H1 (cell line): ENCODE data around the gene PRDM2. TPM values are rescaled to one million over a fixed set of nuclear protein-coding genes. Genes with fewer than 3 reads are reported as not detected.

Experiments
- CTCF ChIA-PET: fragments of 300-600 bp; sonication (Branson Sonifier 250); formaldehyde crosslinking; loops from one replicate; lab custom pipeline; 2021; ENCODE audit not compliant: partially characterized antibody; lab: Charles Lee
- POLR2A ChIA-PET: fragments of 300-600 bp; sonication (Branson Sonifier 250); formaldehyde crosslinking; loops from one replicate; lab custom pipeline; 2021; ENCODE audit warnings: inconsistent platforms; ENCODE audit not compliant: partially characterized antibody; lab: Charles Lee
- DNase-seq, 2 experiments: peaks; one replicate each; pipeline versions ENCODE4 v3.0.0 to v3.0.0-alpha.2; 2010 to 2022; ENCODE audit warnings: low spot score in 2 of 2, low read depth in 1 of 2, mixed read lengths in 1 of 2
- FAIRE-seq: peaks from 2 replicates; lab custom pipeline; 2011; peaks lifted over from hg19 to GRCh38; lab: Jason Lieb, UNC
- H2AFZ ChIP-seq: 2 replicates; pipeline ENCODE4 v1.8.1; 2012; ENCODE audit warnings: low read length, inconsistent platforms
- H2AK5ac ChIP-seq: 2 replicates; pipeline ENCODE4 v1.6.1; 2013; ENCODE audit warnings: low read depth, low read length
- H2BK120ac ChIP-seq: replicated peaks from 2 replicates; pipeline ENCODE3; 2013; ENCODE audit warnings: low read depth, low read length, inconsistent platforms
- H2BK12ac ChIP-seq: 2 replicates; pipeline ENCODE4 v1.6.1; 2013; ENCODE audit warnings: low read depth, low read length
- H2BK15ac ChIP-seq: 2 replicates; pipeline ENCODE4 v1.6.1; 2013; ENCODE audit warnings: low read length
- H2BK20ac ChIP-seq: 2 replicates; pipeline ENCODE4 v1.6.1; 2013; ENCODE audit warnings: low read length
- H2BK5ac ChIP-seq: 2 replicates; pipeline ENCODE4 v1.6.1; 2013; ENCODE audit warnings: low read depth, low read length
- H3K14ac ChIP-seq: 2 replicates; pipeline ENCODE4 v1.6.1; 2013; ENCODE audit warnings: inconsistent platforms; ENCODE audit not compliant: insufficient read length
- H3K18ac ChIP-seq: 2 replicates; pipeline ENCODE4 v1.6.1; 2013; ENCODE audit warnings: low read length; ENCODE audit errors: extremely low read depth
- H3K23ac ChIP-seq: 2 replicates; pipeline ENCODE4 v1.6.1; 2013; ENCODE audit warnings: inconsistent platforms; ENCODE audit not compliant: insufficient read length
- H3K23me2 ChIP-seq: 2 replicates; pipeline ENCODE4 v1.6.1; 2013; ENCODE audit warnings: low read depth, low read length
- H3K27ac ChIP-seq: 2 replicates; pipeline ENCODE4 v1.6.1; 2011; ENCODE audit warnings: low read depth, low read length, inconsistent platforms
- H3K27me3 ChIP-seq, 4 experiments: replicated peaks in 1 of 4; 1 replicate in 1 of 4; 2 replicates in 3 of 4; pipeline versions ENCODE4 v1.6.1 to v1.8.1; 2011 to 2013; ENCODE audit warnings: low read length in 3 of 4, mild to moderate bottlenecking in 3 of 4, inconsistent platforms in 2 of 4, mixed read lengths in 2 of 4, moderate library complexity in 1 of 4; ENCODE audit not compliant: control insufficient read depth in 3 of 4, insufficient read depth in 3 of 4; ENCODE audit errors: extremely low read depth in 1 of 4
- H3K36me3 ChIP-seq, 4 experiments: 2 replicates each; pipeline versions ENCODE4 v1.6.1 to v1.8.1; 2011 to 2013; ENCODE audit warnings: mild to moderate bottlenecking in 4 of 4, low read length in 3 of 4, moderate library complexity in 2 of 4, control low read depth in 1 of 4, inconsistent platforms in 1 of 4; ENCODE audit not compliant: insufficient read depth in 4 of 4, control insufficient read depth in 2 of 4
- H3K4ac ChIP-seq: replicated peaks from 2 replicates; pipeline ENCODE3; 2013; ENCODE audit warnings: low read length, low read depth, mixed read lengths, inconsistent platforms; ENCODE audit not compliant: insufficient read length
- H3K4me1 ChIP-seq, 4 experiments: replicated peaks in 1 of 4; 1 replicate in 1 of 4; 2 replicates in 3 of 4; pipeline versions ENCODE4 v1.6.1 to v1.8.1; 2011 to 2013; ENCODE audit warnings: low read length in 3 of 4, inconsistent platforms in 2 of 4, mixed read lengths in 1 of 4; ENCODE audit not compliant: insufficient read depth in 4 of 4, control insufficient read depth in 3 of 4
- H3K4me2 ChIP-seq, 2 experiments: 2 replicates each; pipeline versions ENCODE4 v1.6.1 to v1.8.1; 2011 to 2013; ENCODE audit warnings: low read depth in 2 of 2, low read length in 2 of 2, control low read depth in 1 of 2, inconsistent platforms in 1 of 2, mild to moderate bottlenecking in 1 of 2; ENCODE audit not compliant: insufficient read depth in 1 of 2
- H3K4me3 ChIP-seq, 4 experiments: fragments of 200-600, 300-600 bp in 1 of 4; sonication (generic), shearing (Covaris generic), sonication (Bioruptor Twin) in 1 of 4; 2 replicates each; pipeline versions ENCODE4 v1.5.1 to v1.8.1; 2011 to 2016; ENCODE audit warnings: low read length in 4 of 4, low read depth in 3 of 4, control low read depth in 2 of 4, inconsistent platforms in 2 of 4, mild to moderate bottlenecking in 2 of 4, mixed read lengths in 1 of 4, moderate library complexity in 1 of 4; ENCODE audit not compliant: insufficient read depth in 2 of 4; ENCODE audit errors: extremely low read depth in 1 of 4
- H3K56ac ChIP-seq: replicated peaks from 2 replicates; pipeline ENCODE3; 2013; ENCODE audit warnings: low read depth, mild to moderate bottlenecking, mixed read lengths, low read length, inconsistent platforms; ENCODE audit not compliant: insufficient read length
- H3K79me1 ChIP-seq: 2 replicates; pipeline ENCODE4 v1.6.1; 2013; ENCODE audit warnings: low read depth, low read length, control low read depth
- H3K79me2 ChIP-seq, 2 experiments: 2 replicates each; pipeline versions ENCODE4 v1.6.1 to v1.8.1; 2012 to 2013; ENCODE audit warnings: low read length in 2 of 2, mild to moderate bottlenecking in 2 of 2, inconsistent platforms in 1 of 2; ENCODE audit not compliant: insufficient read depth in 2 of 2, control insufficient read depth in 1 of 2
- H3K9ac ChIP-seq, 4 experiments: replicated peaks in 1 of 4; 1 replicate in 1 of 4; 2 replicates in 3 of 4; pipeline versions ENCODE4 v1.6.1 to v1.8.1; 2011 to 2013; ENCODE audit warnings: low read depth in 3 of 4, low read length in 3 of 4, control low read depth in 2 of 4, mild to moderate bottlenecking in 2 of 4, moderate library complexity in 2 of 4, inconsistent platforms in 1 of 4; ENCODE audit errors: extremely low read depth in 1 of 4
- H3K9me3 ChIP-seq, 2 experiments: 2 replicates each; pipeline versions ENCODE4 v1.6.1 to v1.8.1; 2012 to 2013; ENCODE audit warnings: mild to moderate bottlenecking in 2 of 2, moderate library complexity in 2 of 2, control low read depth in 1 of 2, inconsistent platforms in 1 of 2, low read depth in 1 of 2, low read length in 1 of 2, mixed read lengths in 1 of 2; ENCODE audit not compliant: insufficient read depth in 2 of 2
- H4K20me1 ChIP-seq, 2 experiments: replicated peaks in 1 of 2; 2 replicates each; pipeline versions ENCODE3 to v1.8.1; 2011 to 2013; ENCODE audit warnings: inconsistent platforms in 2 of 2, low read length in 2 of 2, mild to moderate bottlenecking in 1 of 2; ENCODE audit not compliant: insufficient read depth in 2 of 2, control insufficient read depth in 1 of 2
- H4K5ac ChIP-seq: 2 replicates; pipeline ENCODE4 v1.6.1; 2013; ENCODE audit warnings: low read length, low read depth, mixed read lengths, inconsistent platforms; ENCODE audit not compliant: insufficient read length
- H4K8ac ChIP-seq: 2 replicates; pipeline ENCODE4 v1.8.0; 2013; ENCODE audit warnings: mild to moderate bottlenecking, moderate library complexity, low read length, inconsistent platforms; ENCODE audit not compliant: insufficient read depth; ENCODE audit errors: extremely low read depth
- H4K91ac ChIP-seq: replicated peaks from 2 replicates; pipeline ENCODE3; 2013; ENCODE audit warnings: low read length, mixed read lengths, inconsistent platforms; ENCODE audit not compliant: insufficient read length
- JUND ChIP-seq: IDR thresholded peaks from 2 replicates; pipeline ENCODE4 v1.6.1; 2011; ENCODE audit warnings: mild to moderate bottlenecking, improper control_type of control experiment, low read length
- MAFK ChIP-seq: IDR thresholded peaks from 2 replicates; pipeline ENCODE4 v1.6.1; 2012; ENCODE audit warnings: low read depth, mild to moderate bottlenecking, improper control_type of control experiment, low read length
- SAP30 ChIP-seq: fragments of 300-600 bp; sonication (generic); IDR thresholded peaks from 2 replicates; pipeline ENCODE4 v1.7.1; 2012; ENCODE audit warnings: low read length, moderate library complexity, mild to moderate bottlenecking, inconsistent platforms; ENCODE audit not compliant: insufficient read depth, insufficient replicate concordance
- TAF1 ChIP-seq: IDR thresholded peaks from 2 replicates; pipeline ENCODE4 v1.6.1; 2011; ENCODE audit warnings: mild to moderate bottlenecking, low read depth, low read length
- WGBS, 2 experiments: shearing (Covaris generic) in 1 of 2; methylation state at CpG; one replicate each; pipeline versions ENCODE4 v1.1.6 to v1.1.7; 2013 to 2015; ENCODE audit warnings: low lambda C conversion rate in 2 of 2, mixed read lengths in 2 of 2, inconsistent platforms in 1 of 2, low coverage in 1 of 2, missing lambda C conversion rate in 1 of 2; ENCODE audit not compliant: insufficient replicate concordance in 2 of 2, insufficient coverage in 1 of 2, insufficient read length in 1 of 2; ENCODE audit errors: extremely low coverage in 1 of 2, missing lambda C conversion rate in 1 of 2; 5-methylcytosine and 5-hydroxymethylcytosine counted together
- polyA plus RNA-seq, 7 experiments: library from polyadenylated mRNA; depleted of rRNA in 3 of 7; stranded (reverse) in 5 of 7; unstranded in 2 of 7; fragments of >200 nt in 5 of 7; fragments of 200-250 nt in 2 of 7; gene quantifications; 1 replicate in 5 of 7; 2 replicates in 1 of 7; 4 replicates in 1 of 7; pipeline versions ENCODE4 v1.2.1 to v1.2.3, GENCODE V29; 2011 to 2013; ENCODE audit warnings: missing spikeins in 2 of 7, mixed read lengths in 2 of 7
- total RNA-seq: library from RNA; stranded (reverse); fragmentation: NEBNext Ultra II Directional; extraction: Animal tissue kit (Norgen Biotek cat#: 25700); gene quantifications from 2 replicates; pipeline ENCODE4 v1.2.1, GENCODE V29; 2021

Gene PRDM2
- total and polyA plus RNA-seq, 2 of the 8 experiments (the other 6 are each of a cell fraction or from before 2014, with no cell fraction given) = 5.8 to 21.2 TPM

GRCh38 chr1:13735168-13735930 lies 35.4 kb downstream of the PRDM2 start:
- H3K4me3 ChIP-seq = no peak overlapping the region
- H3K56ac ChIP-seq = no peak overlapping the region
- H3K27me3 ChIP-seq = no peaks in the 10 kb centered on the region
- no peak overlapping the region for H3K27ac ChIP-seq
- no peaks in the 10 kb centered on the region for H3K23me2 ChIP-seq
- TF ChIP-seq SAP30 (no peak), JUND (no peak), MAFK (no peak), TAF1 (no peak)
- DNase-seq = no peak
- H3K18ac ChIP-seq = no peak overlapping the region
- H3K4me1 ChIP-seq = no peaks in the 10 kb centered on the region
- H2BK5ac ChIP-seq = no peak overlapping the region
- no peak overlapping the region for H3K23ac ChIP-seq
- no peak overlapping the region for H3K9ac ChIP-seq
- WGBS, 2 experiments = 97% methylated on average over 11 of the region's 11 CpGs; no CpG with 5 or more reads in 1 of the 2 experiments
- no peak overlapping the region for H2BK120ac ChIP-seq
- no peak overlapping the region for H2BK12ac ChIP-seq
- FAIRE-seq = no peak
- no peaks in the 10 kb centered on the region for H3K79me1 ChIP-seq
- H3K9me3 ChIP-seq = no peaks in the 10 kb centered on the region
- H4K20me1 ChIP-seq = peaks cover 5 to 8% of the 10 kb centered on the region in 2 experiments
- no peak overlapping the region for H4K8ac ChIP-seq
- no peak overlapping the region for H2AFZ ChIP-seq
- H2BK15ac ChIP-seq = no peak overlapping the region
- no peak overlapping the region for H3K4ac ChIP-seq
- ChIA-PET CTCF (interaction anchor here (0.6 to 3.1 kb wide), 5 partner anchors 10 to 225 kb away, joined by 3 to 13 read pairs (median 4); no protein-coding TSS in a partner anchor), POLR2A (no interaction called here)
- no peak overlapping the region for H3K14ac ChIP-seq
- no peak overlapping the region for H4K91ac ChIP-seq
- no peaks in the 10 kb centered on the region for H3K36me3 ChIP-seq
- no peak overlapping the region for H3K4me2 ChIP-seq
- H2AK5ac ChIP-seq = no peak overlapping the region
- H4K5ac ChIP-seq = no peak overlapping the region
- no peaks in the 10 kb centered on the region; a peak in 1 of 4 replicates for H3K79me2 ChIP-seq
- no peak overlapping the region for H2BK20ac ChIP-seq
